NOMO-1 treated with DMSO at 0.1 percent for 48 hours (cell line): Measurements from ENCODE around the gene TMEM39B.
"Not testable (repeated sequence)": the region's sequence is repeated elsewhere in the genome, so short reads cannot be mapped to it uniquely, and the experiment has no call there.

Source experiments
- DNase-seq: peaks from one replicate; lab custom pipeline; 2025; ENCODE audit not compliant: unreplicated experiment; lab: John Stamatoyannopoulos, UW

The TMEM39B gene

GRCh38 chr1:32111789-32112188 is 39.0 kb downstream of the TMEM39B start:
- DNase-seq: no peak

GRCh38 chr1:32112806-32113375 is 40.2 kb downstream of the TMEM39B start:
- DNase-seq: no peak

- not testable (repeated sequence) for DNase-seq
Measured at GRCh38 chr1:32113436-32113835, 40.7 kb downstream of the TMEM39B start.

GRCh38 chr1:32114420-32114819 is 41.7 kb downstream of the TMEM39B start:
- DNase-seq: no peak

GRCh38 chr1:32115496-32115895 is 42.8 kb downstream of the TMEM39B start:
- no peak for DNase-seq

- DNase-seq: no peak
Measured at GRCh38 chr1:32116531-32116930, 43.8 kb downstream of the TMEM39B start.

- peak; percentile 69 for DNase-seq
Measured at GRCh38 chr1:32122151-32122550, 49.4 kb downstream of the TMEM39B start.

GRCh38 chr1:32123361-32123760 is 50.6 kb downstream of the TMEM39B start:
- not testable (repeated sequence) for DNase-seq

GRCh38 chr1:32125313-32125712 is 52.6 kb downstream of the TMEM39B start:
- DNase-seq: no peak

- no peak for DNase-seq
Measured at GRCh38 chr1:32126770-32127169, 54.0 kb downstream of the TMEM39B start.

- no peak for DNase-seq
Measured at GRCh38 chr1:32127409-32128198, 54.9 kb downstream of the TMEM39B start.

- no peak for DNase-seq
Measured at GRCh38 chr1:32128479-32128878, 55.7 kb downstream of the TMEM39B start.

- DNase-seq: no peak
Measured at GRCh38 chr1:32128964-32129363, 56.2 kb downstream of the TMEM39B start.

GRCh38 chr1:32133950-32134280 is 61.2 kb downstream of the TMEM39B start:
- DNase-seq: not testable (repeated sequence)

- no peak for DNase-seq
Measured at GRCh38 chr1:32137111-32137510, 64.4 kb downstream of the TMEM39B start.

- no peak for DNase-seq
Measured at GRCh38 chr1:32138965-32139364, 66.2 kb downstream of the TMEM39B start.

GRCh38 chr1:32142446-32143301 is 69.9 kb downstream of the TMEM39B start:
- DNase-seq: no peak

GRCh38 chr1:32143302-32143695 is 70.6 kb downstream of the TMEM39B start:
- DNase-seq: not testable (repeated sequence)

- DNase-seq: no peak
Measured at GRCh38 chr1:32144033-32144432, 71.3 kb downstream of the TMEM39B start.

GRCh38 chr1:32147799-32148198 is 75.1 kb downstream of the TMEM39B start:
- not testable (repeated sequence) for DNase-seq

GRCh38 chr1:32150847-32151246 is 78.1 kb downstream of the TMEM39B start:
- DNase-seq: no peak

GRCh38 chr1:32151319-32151787 is 78.6 kb downstream of the TMEM39B start:
- no peak for DNase-seq
